Panc1 (cell line): ENCODE measurements around the gene C2CD3. TPM values are rescaled to one million over a fixed set of nuclear protein-coding genes. Genes with fewer than 3 reads are reported as not detected.

Source experiments
- ATAC-seq: fragments of 200-7000 bp; cut with Tn5 transposase; 2 replicates; pipeline ENCODE4 v1.9.1; 2020; ENCODE audit warnings: mild to moderate bottlenecking, moderate library complexity
- BruUV-seq: library from RNA; stranded (reverse); fragments of 400-500 nt; replicated peaks from 2 replicates; lab custom pipeline; 2021; lab: Mats Ljungman, UMichigan
- CTCF ChIA-PET: fragments of 300-600 bp; sonication (Branson Sonifier 250); formaldehyde crosslinking; loops from one replicate; lab custom pipeline; 2022; ENCODE audit warnings: antibody characterized with exemption; lab: Charles Lee
- POLR2A ChIA-PET: fragments of 300-600 bp; sonication (Branson Sonifier 250); formaldehyde crosslinking; loops from one replicate; lab custom pipeline; 2022; ENCODE audit warnings: antibody characterized with exemption; lab: Charles Lee
- DNase-seq: peaks from one replicate; pipeline ENCODE4 v3.0.0-alpha.2; 2010; ENCODE audit warnings: low read depth, low spot score
- H3K27ac ChIP-seq: 2 replicates; pipeline ENCODE4 v1.5.1; 2011; ENCODE audit warnings: mild to moderate bottlenecking, low read length, inconsistent platforms
- H3K27me3 ChIP-seq: fragments of 200-500 bp; sonication (Bioruptor generic); 2 replicates; pipeline ENCODE4 v1.6.0; 2014; ENCODE audit warnings: low read length, inconsistent platforms; ENCODE audit not compliant: control insufficient read depth, insufficient read depth
- H3K36me3 ChIP-seq: fragments of 200-500 bp; sonication (Bioruptor generic); 2 replicates; pipeline ENCODE4 v1.5.1; 2014; ENCODE audit warnings: inconsistent platforms, mild to moderate bottlenecking, low read length, moderate library complexity; ENCODE audit not compliant: control insufficient read depth, insufficient read depth
- H3K4me1 ChIP-seq: 2 replicates; pipeline ENCODE4 v1.5.1; 2011; ENCODE audit warnings: inconsistent platforms, mild to moderate bottlenecking, low read length, moderate library complexity; ENCODE audit not compliant: control insufficient read depth, insufficient read depth
- H3K4me3 ChIP-seq, 2 experiments: 2 replicates each; pipeline ENCODE4 v1.5.1; 2011 to 2012; ENCODE audit warnings: low read depth in 2 of 2, low read length in 2 of 2, mild to moderate bottlenecking in 2 of 2, inconsistent platforms in 1 of 2, moderate library complexity in 1 of 2
- H3K9me3 ChIP-seq: fragments of 200-500 bp; sonication (Bioruptor generic); 2 replicates; pipeline ENCODE4 v1.5.1; 2014; ENCODE audit warnings: low read depth, mild to moderate bottlenecking, inconsistent platforms, low read length, moderate library complexity; ENCODE audit not compliant: control insufficient read depth, insufficient read depth
- POLR2AphosphoS5 ChIP-seq: IDR thresholded peaks from 2 replicates; pipeline ENCODE4 v1.6.1; 2012; ENCODE audit warnings: mild to moderate bottlenecking, low read depth, low read length, moderate library complexity
- REST ChIP-seq, 2 experiments: IDR thresholded peaks; 2 replicates each; pipeline ENCODE4 v1.6.1; 2011 to 2012; ENCODE audit warnings: low read depth in 2 of 2, control low read depth in 1 of 2, low read length in 1 of 2, mild to moderate bottlenecking in 1 of 2, moderate library complexity in 1 of 2; ENCODE audit not compliant: insufficient read depth in 1 of 2
- SIN3A ChIP-seq: IDR thresholded peaks from 2 replicates; pipeline ENCODE4 v1.6.1; 2012; ENCODE audit warnings: low read depth, mild to moderate bottlenecking, low read length, moderate library complexity, borderline replicate concordance; ENCODE audit not compliant: insufficient read depth
- TCF7L2 ChIP-seq: IDR thresholded peaks from 2 replicates; pipeline ENCODE4 v1.6.1; 2011; ENCODE audit warnings: mild to moderate bottlenecking, low read depth, low read length, inconsistent platforms
- in situ Hi-C: cut with HindIII; loops from 2 replicates; pipeline ENCODE4 v1.10.0; 2016; ENCODE audit warnings: low sequenced_read_pairs, low pct_unique_long_range_greater_than_20kb
- intact Hi-C: fragments of 100-400 bp; cut with micrococcal nuclease; formaldehyde crosslinking; loops from one replicate; pipeline ENCODE4 v1.10.0; 2022; ENCODE audit not compliant: unreplicated experiment
- total RNA-seq: library from RNA; stranded (reverse); gene quantifications from one replicate; pipeline ENCODE4 v1.2.1, GENCODE V29; 2021; ENCODE audit not compliant: unreplicated experiment
- TF ChIP-seq, protein P1 (sequence below): fragments of 450-650 bp; IDR thresholded peaks from 2 replicates; pipeline ENCODE4 v1.5.1; 2017; ENCODE audit warnings: mild to moderate bottlenecking

The C2CD3 gene
- total RNA-seq, 1 experiment from 2014 or later: 51.8 TPM

GRCh38 chr11:73997120-73997770 lies 173.6 kb downstream of the C2CD3 start:
- H3K9me3 ChIP-seq: no peaks in the 10 kb centered on the region
- ChIA-PET CTCF (no interaction called here), POLR2A (interaction anchor here (0.7 kb wide), 1 partner anchor 31 kb away, joined by 5 read pairs; no protein-coding TSS in a partner anchor)
- H3K36me3 ChIP-seq: no peaks in the 10 kb centered on the region
- no peak for TF ChIP-seq POLR2AphosphoS5
- TF ChIP-seq, protein P1, sequence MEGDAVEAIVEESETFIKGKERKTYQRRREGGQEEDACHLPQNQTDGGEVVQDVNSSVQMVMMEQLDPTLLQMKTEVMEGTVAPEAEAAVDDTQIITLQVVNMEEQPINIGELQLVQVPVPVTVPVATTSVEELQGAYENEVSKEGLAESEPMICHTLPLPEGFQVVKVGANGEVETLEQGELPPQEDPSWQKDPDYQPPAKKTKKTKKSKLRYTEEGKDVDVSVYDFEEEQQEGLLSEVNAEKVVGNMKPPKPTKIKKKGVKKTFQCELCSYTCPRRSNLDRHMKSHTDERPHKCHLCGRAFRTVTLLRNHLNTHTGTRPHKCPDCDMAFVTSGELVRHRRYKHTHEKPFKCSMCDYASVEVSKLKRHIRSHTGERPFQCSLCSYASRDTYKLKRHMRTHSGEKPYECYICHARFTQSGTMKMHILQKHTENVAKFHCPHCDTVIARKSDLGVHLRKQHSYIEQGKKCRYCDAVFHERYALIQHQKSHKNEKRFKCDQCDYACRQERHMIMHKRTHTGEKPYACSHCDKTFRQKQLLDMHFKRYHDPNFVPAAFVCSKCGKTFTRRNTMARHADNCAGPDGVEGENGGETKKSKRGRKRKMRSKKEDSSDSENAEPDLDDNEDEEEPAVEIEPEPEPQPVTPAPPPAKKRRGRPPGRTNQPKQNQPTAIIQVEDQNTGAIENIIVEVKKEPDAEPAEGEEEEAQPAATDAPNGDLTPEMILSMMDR: no peak
- TF ChIP-seq TCF7L2: no peak
- no peak for TF ChIP-seq SIN3A
- TF ChIP-seq REST (IDR thresholded peaks at IDR 0.05; ENCODE audit: insufficient read depth in 1 of 2, low read depth in 2 of 2, low read length in 1 of 2): no peak
- H3K4me1 ChIP-seq: no peaks in the 10 kb centered on the region
- DNase-seq (no peak), ATAC-seq (no peak)
- intact Hi-C loops (no loop called here), in situ Hi-C loops (no loop called here)
- BruUV-seq: no TSS peak
- no peak overlapping the region for H3K27ac ChIP-seq
- H3K4me3 ChIP-seq: no peak overlapping the region
- no peaks in the 10 kb centered on the region; the same call in 1 of the 2 replicates for H3K27me3 ChIP-seq

GRCh38 chr11:73996161-73996747 lies 174.5 kb downstream of the C2CD3 start:
- Histone ChIP-seq H3K9me3 (no peaks in the 10 kb centered on the region), H3K36me3 (no peaks in the 10 kb centered on the region), H3K4me3 (no peak overlapping the region), H3K4me1 (no peaks in the 10 kb centered on the region), H3K27me3 (no peaks in the 10 kb centered on the region; the same call in 1 of the 2 replicates), H3K27ac (no peak overlapping the region)
- DNase-seq: no peak
- TF ChIP-seq SIN3A (no peak), POLR2AphosphoS5 (no peak), TCF7L2 (no peak), REST (IDR thresholded peaks at IDR 0.05; ENCODE audit: insufficient read depth in 1 of 2, low read depth in 2 of 2, low read length in 1 of 2) (no peak)
- TF ChIP-seq, protein P1: no peak
- CTCF ChIA-PET: no interaction called here
- POLR2A ChIA-PET: no interaction called here
- intact Hi-C loops (no loop called here), in situ Hi-C loops (no loop called here)
- no peak for ATAC-seq
- BruUV-seq: no TSS peak
